ENCODE results near the gene ADAM12.

DNA sequence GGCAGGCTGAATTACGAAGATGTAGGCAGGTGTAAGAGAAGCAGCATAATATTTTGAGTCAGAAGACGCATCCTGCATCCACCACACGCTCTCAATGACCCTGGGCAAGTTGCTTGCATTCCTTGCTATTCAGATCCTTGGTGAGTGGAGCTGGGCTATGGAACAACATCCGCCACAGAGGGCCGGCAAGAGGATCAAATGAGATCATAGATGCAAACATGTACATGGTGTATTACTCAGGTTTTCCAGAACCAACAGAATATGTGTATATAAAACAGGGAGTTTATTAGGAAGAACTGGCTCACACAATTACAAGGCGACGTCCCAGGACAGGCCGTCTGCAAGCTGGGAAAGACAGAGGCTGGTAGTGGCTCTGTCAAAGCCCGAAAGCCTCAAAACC lies 51.5 kb downstream of the ADAM12 start:
- no peak for TF ChIP-seq CTCF (IDR thresholded peaks at IDR 0.05)
- no peak for TF ChIP-seq FOSL2 (IDR thresholded peaks at IDR 0.05; ENCODE audit: borderline replicate concordance, low read depth)
- TF ChIP-seq, protein P1, sequence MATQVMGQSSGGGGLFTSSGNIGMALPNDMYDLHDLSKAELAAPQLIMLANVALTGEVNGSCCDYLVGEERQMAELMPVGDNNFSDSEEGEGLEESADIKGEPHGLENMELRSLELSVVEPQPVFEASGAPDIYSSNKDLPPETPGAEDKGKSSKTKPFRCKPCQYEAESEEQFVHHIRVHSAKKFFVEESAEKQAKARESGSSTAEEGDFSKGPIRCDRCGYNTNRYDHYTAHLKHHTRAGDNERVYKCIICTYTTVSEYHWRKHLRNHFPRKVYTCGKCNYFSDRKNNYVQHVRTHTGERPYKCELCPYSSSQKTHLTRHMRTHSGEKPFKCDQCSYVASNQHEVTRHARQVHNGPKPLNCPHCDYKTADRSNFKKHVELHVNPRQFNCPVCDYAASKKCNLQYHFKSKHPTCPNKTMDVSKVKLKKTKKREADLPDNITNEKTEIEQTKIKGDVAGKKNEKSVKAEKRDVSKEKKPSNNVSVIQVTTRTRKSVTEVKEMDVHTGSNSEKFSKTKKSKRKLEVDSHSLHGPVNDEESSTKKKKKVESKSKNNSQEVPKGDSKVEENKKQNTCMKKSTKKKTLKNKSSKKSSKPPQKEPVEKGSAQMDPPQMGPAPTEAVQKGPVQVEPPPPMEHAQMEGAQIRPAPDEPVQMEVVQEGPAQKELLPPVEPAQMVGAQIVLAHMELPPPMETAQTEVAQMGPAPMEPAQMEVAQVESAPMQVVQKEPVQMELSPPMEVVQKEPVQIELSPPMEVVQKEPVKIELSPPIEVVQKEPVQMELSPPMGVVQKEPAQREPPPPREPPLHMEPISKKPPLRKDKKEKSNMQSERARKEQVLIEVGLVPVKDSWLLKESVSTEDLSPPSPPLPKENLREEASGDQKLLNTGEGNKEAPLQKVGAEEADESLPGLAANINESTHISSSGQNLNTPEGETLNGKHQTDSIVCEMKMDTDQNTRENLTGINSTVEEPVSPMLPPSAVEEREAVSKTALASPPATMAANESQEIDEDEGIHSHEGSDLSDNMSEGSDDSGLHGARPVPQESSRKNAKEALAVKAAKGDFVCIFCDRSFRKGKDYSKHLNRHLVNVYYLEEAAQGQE (IDR thresholded peaks at IDR 0.05; ENCODE audit: low read depth, low read length), result no peak

Measured in SK-N-SH (cell line).